HEK293 (cell line): ENCODE data around the gene SLC26A6.

ENCODE experiments used
- CTCF ChIA-PET: fragments of 350-600 bp; formaldehyde crosslinking; extraction: SDS; loops from one replicate; lab custom pipeline; 2021; ENCODE audit warnings: antibody characterized with exemption; lab: Yijun Ruan, JAX
- POLR2A ChIA-PET: fragments of 300-600 bp; formaldehyde crosslinking; extraction: SDS; loops from one replicate; lab custom pipeline; 2020; ENCODE audit warnings: antibody characterized with exemption, inconsistent platforms; lab: Yijun Ruan, JAX
- H3K27ac ChIP-seq: fragments of 200-500 bp; sonication (Bioruptor generic); 2 replicates; pipeline ENCODE4 v1.5.1; 2014; ENCODE audit warnings: low read depth, low read length, control low read depth, inconsistent platforms; ENCODE audit errors: extremely low read depth
- H3K36me3 ChIP-seq, 2 experiments: fragments of 200-500 bp in 1 of 2; sonication (Bioruptor generic) in 1 of 2; 1 replicate in 1 of 2; 2 replicates in 1 of 2; pipeline ENCODE4 v1.5.1; 2014 to 2017; ENCODE audit warnings: inconsistent platforms in 2 of 2, low read length in 2 of 2; ENCODE audit not compliant: control insufficient read depth in 2 of 2, insufficient read depth in 1 of 2
- H3K4me1 ChIP-seq: fragments of 200-500 bp; sonication (Bioruptor generic); 2 replicates; pipeline ENCODE4 v1.5.1; 2014; ENCODE audit warnings: mild to moderate bottlenecking, low read length, inconsistent platforms; ENCODE audit not compliant: control insufficient read depth, insufficient read depth
- H3K4me3 ChIP-seq: 2 replicates; pipeline ENCODE4 v1.5.1; 2011; ENCODE audit warnings: low read depth, mild to moderate bottlenecking, control low read depth, low read length, moderate library complexity
- H3K9me3 ChIP-seq: fragments of 200-500 bp; sonication (Bioruptor generic); 2 replicates; pipeline ENCODE4 v1.5.1; 2014; ENCODE audit warnings: low read depth, low read length, inconsistent platforms; ENCODE audit not compliant: control insufficient read depth, insufficient read depth
- EGR2 ChIP-seq: fragments of 450-650 bp; formaldehyde crosslinking; IDR thresholded peaks from 2 replicates; pipeline ENCODE4 v1.5.1; 2016; ENCODE audit warnings: low read depth, missing biosample characterization, missing genetic modification characterization
- ZNF157 ChIP-seq: fragments of 450-650 bp; formaldehyde crosslinking; IDR thresholded peaks from 2 replicates; pipeline ENCODE4 v1.5.1; 2016; ENCODE audit warnings: missing biosample characterization, missing genetic modification characterization
- ZNF16 ChIP-seq: fragments of 450-650 bp; formaldehyde crosslinking; IDR thresholded peaks from 2 replicates; pipeline ENCODE4 v1.5.1; 2016; ENCODE audit warnings: low read depth, missing biosample characterization, missing genetic modification characterization
- ZNF169 ChIP-seq: fragments of 450-650 bp; formaldehyde crosslinking; IDR thresholded peaks from 2 replicates; pipeline ENCODE4 v1.5.1; 2016; ENCODE audit warnings: missing biosample characterization, missing genetic modification characterization
- ZNF175 ChIP-seq: fragments of 450-650 bp; formaldehyde crosslinking; IDR thresholded peaks from 2 replicates; pipeline ENCODE4 v1.5.1; 2016; ENCODE audit warnings: missing biosample characterization, missing genetic modification characterization
- ZNF354C ChIP-seq: fragments of 450-650 bp; formaldehyde crosslinking; IDR thresholded peaks from 2 replicates; pipeline ENCODE4 v1.5.1; 2016; ENCODE audit warnings: missing biosample characterization, missing genetic modification characterization, low read depth, borderline replicate concordance
- ZNF560 ChIP-seq: fragments of 450-650 bp; formaldehyde crosslinking; IDR thresholded peaks from 2 replicates; pipeline ENCODE4 v1.5.1; 2017; ENCODE audit warnings: missing biosample characterization, missing genetic modification characterization, borderline replicate concordance
- ZNF596 ChIP-seq: fragments of 450-650 bp; IDR thresholded peaks from 2 replicates; pipeline ENCODE4 v1.5.0; 2018; ENCODE audit warnings: missing biosample characterization, mild to moderate bottlenecking, missing genetic modification characterization, moderate library complexity
- ZNF600 ChIP-seq: fragments of 450-650 bp; formaldehyde crosslinking; IDR thresholded peaks from 2 replicates; pipeline ENCODE4 v1.5.1; 2016; ENCODE audit warnings: missing biosample characterization, missing genetic modification characterization
- ZNF670 ChIP-seq: fragments of 450-650 bp; formaldehyde crosslinking; IDR thresholded peaks from 2 replicates; pipeline ENCODE4 v1.5.1; 2016; ENCODE audit warnings: missing biosample characterization, missing genetic modification characterization, low read depth
- ZNF791 ChIP-seq: fragments of 450-650 bp; formaldehyde crosslinking; IDR thresholded peaks from 2 replicates; pipeline ENCODE4 v1.5.1; 2016; ENCODE audit warnings: missing biosample characterization, missing genetic modification characterization
- ZSCAN30 ChIP-seq: fragments of 450-650 bp; IDR thresholded peaks from 2 replicates; pipeline ENCODE4 v1.5.1; 2018; ENCODE audit warnings: missing biosample characterization, mild to moderate bottlenecking, missing genetic modification characterization, moderate library complexity
- TF ChIP-seq, protein P1 (sequence below): fragments of 450-650 bp; formaldehyde crosslinking; IDR thresholded peaks from 2 replicates; pipeline ENCODE4 v1.5.1; 2017; ENCODE audit warnings: missing biosample characterization, missing genetic modification characterization
- TF ChIP-seq, protein P2 (sequence below): fragments of 450-650 bp; formaldehyde crosslinking; IDR thresholded peaks from 2 replicates; pipeline ENCODE4 v1.5.1; 2016; ENCODE audit warnings: missing biosample characterization, missing genetic modification characterization
- TF ChIP-seq, protein P3 (sequence below): fragments of 450-650 bp; formaldehyde crosslinking; IDR thresholded peaks from 2 replicates; pipeline ENCODE4 v1.5.1; 2017; ENCODE audit warnings: missing biosample characterization, missing genetic modification characterization
- TF ChIP-seq, protein P4 (sequence below): fragments of 450-650 bp; formaldehyde crosslinking; IDR thresholded peaks from 2 replicates; pipeline ENCODE4 v1.5.1; 2017; ENCODE audit warnings: missing biosample characterization, mild to moderate bottlenecking, missing genetic modification characterization, moderate library complexity

Gene SLC26A6

DNA sequence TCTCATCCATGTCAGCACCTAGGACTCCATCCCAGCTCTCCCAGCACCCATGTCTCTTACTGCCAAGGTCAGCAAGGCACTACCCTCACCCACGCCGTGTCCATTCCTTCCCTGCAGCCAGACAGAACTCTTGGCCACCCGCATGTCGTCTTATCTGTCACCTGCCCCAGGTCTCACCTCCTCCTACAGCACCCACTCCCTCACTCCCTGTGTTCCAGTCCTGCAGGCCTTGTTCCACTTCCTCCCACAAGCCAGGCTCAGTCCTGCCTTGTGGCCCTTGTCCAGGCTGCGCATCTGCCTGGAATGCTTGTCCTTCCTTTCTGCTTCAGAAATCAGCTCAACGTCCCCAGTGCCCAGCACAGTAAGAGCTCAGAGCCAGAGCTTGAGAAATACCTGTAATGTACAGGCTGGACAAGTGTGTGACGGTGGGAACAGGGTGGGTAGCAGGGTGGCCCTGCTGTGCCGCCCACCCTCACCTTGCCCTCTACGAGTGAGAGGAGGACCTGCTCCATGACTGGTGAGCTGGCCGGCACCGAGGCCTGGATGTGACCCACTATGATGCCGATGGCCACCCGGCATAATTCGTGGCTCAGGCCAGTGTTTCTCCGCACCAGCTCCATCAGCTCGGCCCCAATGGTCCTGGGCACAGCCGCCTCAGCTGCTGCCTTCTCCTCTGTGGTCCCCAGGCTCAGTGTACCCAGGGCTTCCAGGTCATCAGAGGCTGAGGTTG, 45.7 kb upstream of the SLC26A6 start:
- no peak overlapping the region for H3K27ac ChIP-seq
- TF ChIP-seq, protein P1, sequence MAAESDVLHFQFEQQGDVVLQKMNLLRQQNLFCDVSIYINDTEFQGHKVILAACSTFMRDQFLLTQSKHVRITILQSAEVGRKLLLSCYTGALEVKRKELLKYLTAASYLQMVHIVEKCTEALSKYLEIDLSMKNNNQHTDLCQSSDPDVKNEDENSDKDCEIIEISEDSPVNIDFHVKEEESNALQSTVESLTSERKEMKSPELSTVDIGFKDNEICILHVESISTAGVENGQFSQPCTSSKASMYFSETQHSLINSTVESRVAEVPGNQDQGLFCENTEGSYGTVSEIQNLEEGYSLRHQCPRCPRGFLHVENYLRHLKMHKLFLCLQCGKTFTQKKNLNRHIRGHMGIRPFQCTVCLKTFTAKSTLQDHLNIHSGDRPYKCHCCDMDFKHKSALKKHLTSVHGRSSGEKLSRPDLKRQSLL = no peak
- no peak for TF ChIP-seq ZNF600 (tag by site-specific recombination)
- TF ChIP-seq, protein P2, sequence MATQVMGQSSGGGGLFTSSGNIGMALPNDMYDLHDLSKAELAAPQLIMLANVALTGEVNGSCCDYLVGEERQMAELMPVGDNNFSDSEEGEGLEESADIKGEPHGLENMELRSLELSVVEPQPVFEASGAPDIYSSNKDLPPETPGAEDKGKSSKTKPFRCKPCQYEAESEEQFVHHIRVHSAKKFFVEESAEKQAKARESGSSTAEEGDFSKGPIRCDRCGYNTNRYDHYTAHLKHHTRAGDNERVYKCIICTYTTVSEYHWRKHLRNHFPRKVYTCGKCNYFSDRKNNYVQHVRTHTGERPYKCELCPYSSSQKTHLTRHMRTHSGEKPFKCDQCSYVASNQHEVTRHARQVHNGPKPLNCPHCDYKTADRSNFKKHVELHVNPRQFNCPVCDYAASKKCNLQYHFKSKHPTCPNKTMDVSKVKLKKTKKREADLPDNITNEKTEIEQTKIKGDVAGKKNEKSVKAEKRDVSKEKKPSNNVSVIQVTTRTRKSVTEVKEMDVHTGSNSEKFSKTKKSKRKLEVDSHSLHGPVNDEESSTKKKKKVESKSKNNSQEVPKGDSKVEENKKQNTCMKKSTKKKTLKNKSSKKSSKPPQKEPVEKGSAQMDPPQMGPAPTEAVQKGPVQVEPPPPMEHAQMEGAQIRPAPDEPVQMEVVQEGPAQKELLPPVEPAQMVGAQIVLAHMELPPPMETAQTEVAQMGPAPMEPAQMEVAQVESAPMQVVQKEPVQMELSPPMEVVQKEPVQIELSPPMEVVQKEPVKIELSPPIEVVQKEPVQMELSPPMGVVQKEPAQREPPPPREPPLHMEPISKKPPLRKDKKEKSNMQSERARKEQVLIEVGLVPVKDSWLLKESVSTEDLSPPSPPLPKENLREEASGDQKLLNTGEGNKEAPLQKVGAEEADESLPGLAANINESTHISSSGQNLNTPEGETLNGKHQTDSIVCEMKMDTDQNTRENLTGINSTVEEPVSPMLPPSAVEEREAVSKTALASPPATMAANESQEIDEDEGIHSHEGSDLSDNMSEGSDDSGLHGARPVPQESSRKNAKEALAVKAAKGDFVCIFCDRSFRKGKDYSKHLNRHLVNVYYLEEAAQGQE = no peak
- peak; percentile 65 for TF ChIP-seq EGR2 (tag by site-specific recombination)
- TF ChIP-seq ZSCAN30 (tag by site-specific recombination) = no peak
- no peak for TF ChIP-seq ZNF791 (tag by site-specific recombination)
- TF ChIP-seq ZNF16 (tag by site-specific recombination) = no peak
- TF ChIP-seq ZNF670 (tag by site-specific recombination) = no peak
- H3K4me1 ChIP-seq = peaks cover 9% of the 10 kb centered on the region
- POLR2A ChIA-PET = no interaction called here
- peaks cover 3 to 71% of the 10 kb centered on the region in 2 experiments; a peak in 2 of 3 replicates for H3K36me3 ChIP-seq
- CTCF ChIA-PET = no interaction called here
- H3K4me3 ChIP-seq = no peak overlapping the region
- H3K9me3 ChIP-seq = no peaks in the 10 kb centered on the region

DNA sequence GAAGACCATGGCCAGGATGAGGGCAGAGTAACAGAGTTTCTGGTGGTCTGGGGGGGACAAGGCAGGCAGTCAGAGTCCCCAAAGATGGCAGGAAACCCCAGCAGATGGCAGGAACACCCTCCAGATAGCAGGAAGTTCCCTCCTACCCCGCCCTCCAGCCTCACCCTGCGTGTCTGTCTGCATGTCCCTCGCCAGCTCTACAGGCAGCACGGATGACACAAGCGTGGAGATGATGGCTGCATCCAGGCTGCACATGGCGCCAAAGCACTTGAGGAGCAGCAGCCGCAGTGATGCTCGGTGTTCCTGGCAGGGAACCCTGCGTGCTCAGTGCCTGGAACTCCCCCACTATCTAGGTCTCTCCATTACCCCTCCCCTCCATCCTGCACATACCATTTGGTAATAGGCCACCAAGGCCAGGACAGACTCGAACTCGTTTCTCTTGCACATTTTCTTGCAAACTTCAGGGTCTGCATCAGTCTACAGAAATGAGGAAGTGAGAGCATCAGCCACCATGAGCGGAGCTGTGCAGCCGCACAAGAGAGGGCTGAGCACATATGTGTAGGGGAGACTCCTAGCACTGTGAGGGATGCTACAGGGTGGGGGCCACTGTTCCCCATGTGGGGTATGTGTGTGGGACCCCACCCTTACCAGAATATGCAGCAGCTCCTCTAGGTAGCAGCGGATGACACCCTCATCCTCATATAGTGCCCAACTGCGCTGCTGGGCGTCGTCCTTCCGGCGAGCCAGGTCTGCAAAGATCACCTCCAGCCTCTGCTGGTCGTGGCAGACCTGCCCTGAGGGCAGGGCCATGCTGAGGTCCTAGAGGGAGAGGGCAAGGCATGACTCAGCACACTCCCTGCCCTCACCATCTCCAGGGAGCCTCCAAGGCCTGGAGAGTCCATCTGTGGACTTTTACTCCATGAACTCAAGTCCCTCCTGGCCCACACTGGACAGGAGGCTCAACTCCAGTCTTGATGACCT, 44.4 kb upstream of the SLC26A6 start:
- Histone ChIP-seq H3K4me1 (peaks cover 8% of the 10 kb centered on the region), H3K27ac (no peak overlapping the region), H3K4me3 (no peak overlapping the region), H3K36me3 (peaks cover 3 to 82% of the 10 kb centered on the region in 2 experiments; a peak in 2 of 3 replicates), H3K9me3 (no peaks in the 10 kb centered on the region)
- ChIA-PET CTCF (no interaction called here), POLR2A (interaction anchor here (0.9 kb wide), 1 partner anchor 17 kb away, joined by 3 read pairs; the partner anchor contains the start of gene CELSR3)
- TF ChIP-seq ZNF157 (tag by site-specific recombination) = no peak
- TF ChIP-seq ZNF175 (tag by site-specific recombination) = no peak
- TF ChIP-seq ZNF791 (tag by site-specific recombination) = no peak
- no peak for TF ChIP-seq ZNF354C
- TF ChIP-seq ZNF560 (tag by site-specific recombination) = no peak
- TF ChIP-seq, protein P3, sequence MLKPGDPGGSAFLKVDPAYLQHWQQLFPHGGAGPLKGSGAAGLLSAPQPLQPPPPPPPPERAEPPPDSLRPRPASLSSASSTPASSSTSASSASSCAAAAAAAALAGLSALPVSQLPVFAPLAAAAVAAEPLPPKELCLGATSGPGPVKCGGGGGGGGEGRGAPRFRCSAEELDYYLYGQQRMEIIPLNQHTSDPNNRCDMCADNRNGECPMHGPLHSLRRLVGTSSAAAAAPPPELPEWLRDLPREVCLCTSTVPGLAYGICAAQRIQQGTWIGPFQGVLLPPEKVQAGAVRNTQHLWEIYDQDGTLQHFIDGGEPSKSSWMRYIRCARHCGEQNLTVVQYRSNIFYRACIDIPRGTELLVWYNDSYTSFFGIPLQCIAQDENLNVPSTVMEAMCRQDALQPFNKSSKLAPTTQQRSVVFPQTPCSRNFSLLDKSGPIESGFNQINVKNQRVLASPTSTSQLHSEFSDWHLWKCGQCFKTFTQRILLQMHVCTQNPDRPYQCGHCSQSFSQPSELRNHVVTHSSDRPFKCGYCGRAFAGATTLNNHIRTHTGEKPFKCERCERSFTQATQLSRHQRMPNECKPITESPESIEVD (tag by site-specific recombination) = no peak
- TF ChIP-seq ZNF169 (tag by site-specific recombination) = no peak
- no peak for TF ChIP-seq ZNF596 (tag by site-specific recombination)
- TF ChIP-seq, protein P4, sequence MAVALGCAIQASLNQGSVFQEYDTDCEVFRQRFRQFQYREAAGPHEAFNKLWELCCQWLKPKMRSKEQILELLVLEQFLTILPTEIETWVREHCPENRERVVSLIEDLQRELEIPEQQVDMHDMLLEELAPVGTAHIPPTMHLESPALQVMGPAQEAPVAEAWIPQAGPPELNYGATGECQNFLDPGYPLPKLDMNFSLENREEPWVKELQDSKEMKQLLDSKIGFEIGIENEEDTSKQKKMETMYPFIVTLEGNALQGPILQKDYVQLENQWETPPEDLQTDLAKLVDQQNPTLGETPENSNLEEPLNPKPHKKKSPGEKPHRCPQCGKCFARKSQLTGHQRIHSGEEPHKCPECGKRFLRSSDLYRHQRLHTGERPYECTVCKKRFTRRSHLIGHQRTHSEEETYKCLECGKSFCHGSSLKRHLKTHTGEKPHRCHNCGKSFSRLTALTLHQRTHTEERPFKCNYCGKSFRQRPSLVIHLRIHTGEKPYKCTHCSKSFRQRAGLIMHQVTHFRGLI (tag by site-specific recombination) = no peak
